MCF 10A (cell line): ENCODE measurements around the gene GTF2A2. TPM values are rescaled to one million over a fixed set of nuclear protein-coding genes. Genes with fewer than 3 reads are reported as not detected.

Experiments
- BruUV-seq: library from RNA; stranded (reverse); fragments of 400-500 nt; replicated peaks from 2 replicates; lab custom pipeline; 2021; lab: Mats Ljungman, UMichigan
- CTCF ChIA-PET: fragments of 300-600 bp; sonication (Branson Sonifier 250); formaldehyde crosslinking; extraction: SDS; loops from one replicate; lab custom pipeline; 2021; ENCODE audit warnings: antibody characterized with exemption, inconsistent platforms; lab: Yijun Ruan, JAX
- POLR2A ChIA-PET: fragments of 300-600, 350-650 bp; sonication (Branson Sonifier 250); formaldehyde crosslinking; extraction: SDS; loops from one replicate; lab custom pipeline; 2020; ENCODE audit warnings: antibody characterized with exemption, inconsistent platforms; lab: Yijun Ruan, JAX
- DNase-seq: peaks from one replicate; pipeline ENCODE4 v3.0.0-alpha.2; 2018; ENCODE audit not compliant: unreplicated experiment
- H3K27ac Mint-ChIP-seq: one replicate; pipeline ENCODE4 v1.8.0; 2022; ENCODE audit warnings: mild to moderate bottlenecking, low read depth, mixed read lengths; ENCODE audit not compliant: unreplicated experiment
- H3K27me3 Mint-ChIP-seq: one replicate; pipeline ENCODE4 v1.8.0; 2022; ENCODE audit warnings: mixed read lengths; ENCODE audit not compliant: insufficient read depth, unreplicated experiment
- H3K36me3 Mint-ChIP-seq: one replicate; pipeline ENCODE4 v1.8.0; 2022; ENCODE audit warnings: mild to moderate bottlenecking, moderate library complexity, mixed read lengths; ENCODE audit not compliant: insufficient read depth, unreplicated experiment
- H3K4me1 Mint-ChIP-seq: one replicate; pipeline ENCODE4 v1.8.0; 2022; ENCODE audit warnings: mixed read lengths; ENCODE audit not compliant: insufficient read depth, unreplicated experiment
- H3K4me3 Mint-ChIP-seq: one replicate; pipeline ENCODE4 v1.8.0; 2022; ENCODE audit warnings: mild to moderate bottlenecking, moderate library complexity, mixed read lengths; ENCODE audit not compliant: unreplicated experiment
- H3K9me3 Mint-ChIP-seq: one replicate; pipeline ENCODE4 v1.8.0; 2022; ENCODE audit warnings: mixed read lengths; ENCODE audit not compliant: unreplicated experiment
- intact Hi-C: fragments of 100-400 bp; cut with micrococcal nuclease; formaldehyde crosslinking; loops from 2 replicates; pipeline ENCODE4 v1.14.1; 2022
- total RNA-seq: library from RNA; stranded (reverse); gene quantifications from 2 replicates; pipeline ENCODE4 v1.2.3, GENCODE V29; 2022
- TF ChIP-seq, protein P1 (sequence below): fragments of 200-600 bp; IDR thresholded peaks from one replicate; pipeline ENCODE4 v1.8.0; 2022; ENCODE audit warnings: antibody characterized with exemption, mild to moderate bottlenecking; ENCODE audit not compliant: unreplicated experiment

GTF2A2 gene
- total RNA-seq, 1 experiment from 2014 or later, result 152 TPM

DNA sequence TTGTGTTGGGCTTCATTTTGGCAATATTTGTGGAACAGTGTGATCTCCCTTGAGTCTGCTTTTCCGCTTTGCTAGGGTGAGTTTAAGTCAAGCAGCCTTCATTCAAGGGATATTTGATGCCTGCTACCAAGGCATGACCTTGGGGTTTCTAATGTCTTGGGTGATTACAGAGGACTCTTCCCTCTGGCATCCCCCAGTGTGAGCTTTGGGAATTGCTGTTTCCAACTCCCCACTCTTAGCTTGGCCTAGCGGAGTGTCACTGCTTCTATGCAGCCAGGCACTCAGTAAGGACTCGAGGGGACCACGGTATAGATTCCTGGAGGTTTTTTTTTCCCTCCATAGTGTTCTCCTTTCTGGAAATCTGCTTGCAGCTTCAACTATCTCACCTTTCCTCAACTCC is 24.6 kb downstream of the GTF2A2 start:
- H3K9me3 Mint-ChIP-seq, result no peaks in the 10 kb centered on the region
- peak; percentile 36 for DNase-seq
- no peaks in the 10 kb centered on the region for H3K27me3 Mint-ChIP-seq
- POLR2A ChIA-PET, result interaction anchor here (0.7 to 1.3 kb wide), 4 partner anchors 8 to 100 kb away, joined by 3 to 6 read pairs (median 3); no protein-coding TSS in a partner anchor
- CTCF ChIA-PET, result interaction anchor here (0.6 to 16.0 kb wide), 9 partner anchors 9 to 809 kb away, joined by 3 to 196 read pairs (median 3); no protein-coding TSS in a partner anchor
- H3K27ac Mint-ChIP-seq, result no peak overlapping the region
- intact Hi-C loops, result no loop called here
- H3K36me3 Mint-ChIP-seq, result peaks cover 16% of the 10 kb centered on the region
- TF ChIP-seq, protein P1, sequence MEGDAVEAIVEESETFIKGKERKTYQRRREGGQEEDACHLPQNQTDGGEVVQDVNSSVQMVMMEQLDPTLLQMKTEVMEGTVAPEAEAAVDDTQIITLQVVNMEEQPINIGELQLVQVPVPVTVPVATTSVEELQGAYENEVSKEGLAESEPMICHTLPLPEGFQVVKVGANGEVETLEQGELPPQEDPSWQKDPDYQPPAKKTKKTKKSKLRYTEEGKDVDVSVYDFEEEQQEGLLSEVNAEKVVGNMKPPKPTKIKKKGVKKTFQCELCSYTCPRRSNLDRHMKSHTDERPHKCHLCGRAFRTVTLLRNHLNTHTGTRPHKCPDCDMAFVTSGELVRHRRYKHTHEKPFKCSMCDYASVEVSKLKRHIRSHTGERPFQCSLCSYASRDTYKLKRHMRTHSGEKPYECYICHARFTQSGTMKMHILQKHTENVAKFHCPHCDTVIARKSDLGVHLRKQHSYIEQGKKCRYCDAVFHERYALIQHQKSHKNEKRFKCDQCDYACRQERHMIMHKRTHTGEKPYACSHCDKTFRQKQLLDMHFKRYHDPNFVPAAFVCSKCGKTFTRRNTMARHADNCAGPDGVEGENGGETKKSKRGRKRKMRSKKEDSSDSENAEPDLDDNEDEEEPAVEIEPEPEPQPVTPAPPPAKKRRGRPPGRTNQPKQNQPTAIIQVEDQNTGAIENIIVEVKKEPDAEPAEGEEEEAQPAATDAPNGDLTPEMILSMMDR, result peak; percentile 34
- H3K4me1 Mint-ChIP-seq, result no peaks in the 10 kb centered on the region
- H3K4me3 Mint-ChIP-seq, result no peak overlapping the region
- no TSS peak for BruUV-seq

DNA sequence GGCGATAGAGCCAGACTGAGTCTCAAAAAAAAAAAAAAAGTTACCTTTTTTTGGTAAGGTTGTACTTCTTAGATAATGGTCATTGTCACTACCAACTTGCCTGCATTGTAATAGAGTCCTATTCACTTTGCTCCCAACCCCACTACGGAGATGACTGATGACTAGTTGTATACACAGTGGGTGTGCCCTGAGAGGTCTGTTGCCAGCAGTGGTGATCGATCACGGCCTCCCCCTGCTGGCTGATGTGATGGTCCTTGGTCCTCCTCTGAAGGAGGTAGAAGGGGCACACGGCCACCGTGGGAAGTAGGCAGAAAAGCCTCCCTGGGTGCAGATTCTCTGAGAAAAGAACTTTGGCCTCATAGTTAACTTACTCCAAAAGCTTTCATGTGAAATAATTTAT is 35.0 kb downstream of the GTF2A2 start:
- no peaks in the 10 kb centered on the region for H3K9me3 Mint-ChIP-seq
- CTCF ChIA-PET, result interaction anchor here (0.6 to 3.1 kb wide), 3 partner anchors 21 to 93 kb away, joined by 3 to 12 read pairs (median 10); no protein-coding TSS in a partner anchor
- BruUV-seq, result no TSS peak

DNA sequence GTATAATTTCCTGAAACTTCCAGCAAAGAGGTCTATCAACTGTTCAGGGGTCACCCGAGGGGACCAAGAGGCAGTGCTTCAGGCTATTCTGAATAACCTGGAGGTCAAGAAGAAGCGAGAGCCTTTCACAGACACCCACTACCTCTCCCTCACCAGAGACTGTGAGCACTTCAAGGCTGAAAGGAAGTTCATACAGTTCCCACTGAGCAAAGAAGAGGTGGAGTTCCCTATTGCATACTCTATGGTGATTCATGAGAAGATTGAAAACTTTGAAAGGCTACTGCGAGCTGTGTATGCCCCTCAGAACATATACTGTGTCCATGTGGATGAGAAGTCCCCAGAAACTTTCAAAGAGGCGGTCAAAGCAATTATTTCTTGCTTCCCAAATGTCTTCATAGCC is 38.9 kb downstream of the GTF2A2 start:
- BruUV-seq, result no TSS peak
- POLR2A ChIA-PET, result no interaction called here
- intact Hi-C loops, result no loop called here

More for the DNA sequence above, 35.0 kb downstream of the GTF2A2 start:
- H3K4me3 Mint-ChIP-seq, result no peak overlapping the region
- intact Hi-C loops, result loop anchor here (1.0 kb wide), 1 partner anchor 89 kb away; no protein-coding TSS in a partner anchor
- peak; percentile 72 for DNase-seq
- H3K4me1 Mint-ChIP-seq, result no peaks in the 10 kb centered on the region
- no peak overlapping the region for H3K27ac Mint-ChIP-seq
- no peaks in the 10 kb centered on the region for H3K36me3 Mint-ChIP-seq
- H3K27me3 Mint-ChIP-seq, result no peaks in the 10 kb centered on the region
- POLR2A ChIA-PET, result no interaction called here
- TF ChIP-seq, protein P1, result peak; percentile 51

DNA sequence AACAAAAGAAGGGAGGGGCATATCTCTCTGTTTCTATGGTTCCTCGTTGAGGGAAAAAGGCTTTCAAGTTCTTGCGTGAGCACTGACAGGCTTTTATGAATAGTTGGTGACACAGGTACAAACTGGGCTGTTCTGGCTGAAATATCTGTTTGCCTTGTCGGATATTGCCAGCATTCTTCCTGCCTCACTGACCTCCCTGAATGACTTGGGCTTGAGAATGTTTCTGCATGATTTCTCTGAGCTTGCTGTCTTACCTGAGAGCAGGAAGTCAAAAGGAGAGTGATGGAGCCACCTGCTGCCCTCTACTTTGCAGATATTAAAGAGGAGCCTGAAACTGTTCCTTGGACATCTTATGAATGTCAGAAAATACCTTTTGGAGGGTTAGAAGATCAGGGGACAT is 40.9 kb downstream of the GTF2A2 start:
- Mint-ChIP-seq H3K4me3 (no peak overlapping the region), H3K27ac (no peak overlapping the region), H3K36me3 (no peaks in the 10 kb centered on the region), H3K4me1 (peaks cover 11% of the 10 kb centered on the region), H3K9me3 (no peaks in the 10 kb centered on the region), H3K27me3 (no peaks in the 10 kb centered on the region)
- intact Hi-C loops, result no loop called here
- no peak for DNase-seq
- ChIA-PET POLR2A (interaction anchor here (0.6 to 1.8 kb wide), 4 partner anchors 29 to 1042 kb away, joined by 3 to 5 read pairs (median 3); no protein-coding TSS in a partner anchor), CTCF (interaction anchor here (0.6 to 3.1 kb wide), 6 partner anchors 35 to 1073 kb away, joined by 3 to 23 read pairs (median 4); no protein-coding TSS in a partner anchor)
- BruUV-seq, result no TSS peak
- TF ChIP-seq, protein P1, result no peak

More for the DNA sequence above, 38.9 kb downstream of the GTF2A2 start:
- CTCF ChIA-PET, result interaction anchor here (0.5 kb wide), 1 partner anchor 119 kb away, joined by 3 read pairs; no protein-coding TSS in a partner anchor
- Mint-ChIP-seq H3K4me3 (no peak overlapping the region), H3K4me1 (peaks cover 6% of the 10 kb centered on the region), H3K36me3 (no peaks in the 10 kb centered on the region), H3K27me3 (no peaks in the 10 kb centered on the region), H3K27ac (no peak overlapping the region), H3K9me3 (no peaks in the 10 kb centered on the region)
- no peak for DNase-seq
- TF ChIP-seq, protein P1, result no peak
